Cerebellar cortex (tissue), 1 donor: Measurements from ENCODE around the gene RNMT.
"Not testable (repeated sequence)": the region's sequence is repeated elsewhere in the genome, so short reads cannot be mapped to it uniquely, and the experiment has no call there.

Experiments
- DNase-seq: peaks from one replicate; pipeline ENCODE4 v3.0.0-alpha.2; 2015; ENCODE audit warnings: low spot score

RNMT gene

GRCh38 chr18:13726232-13726971 lies at the start of gene RNMT, which contains the start of gene FAM210A:
TSS of gene RNMT (plus strand) at chr18:13726673. CDS start at chr18:13731518, 4,845 bp downstream.
TSS of gene FAM210A (minus strand) at chr18:13726558. CDS start at chr18:13682077, 44,481 bp downstream.
- peak; percentile 95 for DNase-seq

GRCh38 chr18:13677350-13677749 lies 49.1 kb upstream of the RNMT start:
- DNase-seq: not testable (repeated sequence)

DNA sequence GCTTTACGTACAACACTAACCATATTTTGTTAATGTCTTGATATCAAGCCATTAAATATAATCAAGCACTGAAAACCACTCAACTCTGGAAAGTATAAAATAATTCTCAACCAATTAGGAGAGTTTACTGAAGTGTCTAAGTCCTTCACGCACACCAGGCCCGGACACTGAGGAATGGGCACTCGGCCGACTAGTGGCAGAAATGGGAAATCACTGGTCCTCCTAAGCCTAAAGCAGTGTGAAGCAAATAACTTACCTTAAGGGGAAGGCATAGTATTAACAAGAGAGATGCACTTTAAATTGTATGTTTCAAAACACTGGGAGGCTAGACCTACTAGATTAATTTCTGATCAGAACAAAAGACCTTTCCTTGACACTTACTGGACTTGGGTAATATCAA lies 45.9 kb upstream of the RNMT start:
- DNase-seq: peak; percentile 44

- DNase-seq: no peak
Measured at GRCh38 chr18:13681701-13682100, 44.8 kb upstream of the RNMT start.

DNA sequence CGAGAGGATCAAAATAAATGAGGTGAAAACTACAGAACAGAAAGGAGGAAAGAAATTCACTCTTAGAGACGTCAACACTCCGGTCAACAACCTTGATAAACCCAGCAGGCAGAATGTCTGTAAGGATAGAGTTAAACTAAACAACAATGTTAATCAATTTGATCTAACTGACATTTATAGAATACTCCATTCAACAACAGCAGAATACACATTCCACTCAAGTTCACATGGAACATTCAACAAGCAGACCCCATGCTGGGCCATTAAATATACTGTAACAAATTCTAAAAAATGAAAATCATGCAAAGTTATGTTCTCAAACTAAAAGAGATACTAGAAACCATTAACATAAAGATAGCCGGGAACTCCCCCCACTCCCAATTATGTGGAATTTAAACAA lies 41.9 kb upstream of the RNMT start:
- no peak for DNase-seq

- peak; percentile 53 for DNase-seq
Measured at GRCh38 chr18:13688191-13689136, 38.0 kb upstream of the RNMT start.

- DNase-seq: not testable (repeated sequence)
Measured at GRCh38 chr18:13690060-13690459, 36.4 kb upstream of the RNMT start.

- not testable (repeated sequence) for DNase-seq
Measured at GRCh38 chr18:13695337-13695736, 31.1 kb upstream of the RNMT start.

GRCh38 chr18:13696961-13697360 lies 29.5 kb upstream of the RNMT start:
- no peak for DNase-seq

DNA sequence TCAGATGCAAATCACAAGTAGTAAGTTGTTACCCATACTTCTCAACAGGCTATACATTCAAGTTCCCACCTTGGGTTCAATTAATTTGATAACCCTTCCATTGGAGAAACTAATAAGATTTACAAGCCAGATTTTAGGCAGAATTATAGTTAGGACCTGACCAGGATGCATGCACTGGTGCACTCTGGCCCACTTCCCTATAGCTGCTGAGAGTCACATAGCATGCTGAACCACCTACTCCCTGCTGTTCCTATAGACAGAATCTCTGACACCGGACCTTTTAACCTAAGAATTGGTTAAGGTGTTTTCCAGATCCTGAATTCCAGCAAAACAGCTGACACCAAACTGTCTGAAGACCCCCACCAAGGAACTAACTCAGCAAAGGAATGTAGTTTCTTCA lies 26.3 kb upstream of the RNMT start:
- no peak for DNase-seq

- peak; percentile 9 for DNase-seq
Measured at GRCh38 chr18:13703899-13704298, 22.6 kb upstream of the RNMT start.

DNA sequence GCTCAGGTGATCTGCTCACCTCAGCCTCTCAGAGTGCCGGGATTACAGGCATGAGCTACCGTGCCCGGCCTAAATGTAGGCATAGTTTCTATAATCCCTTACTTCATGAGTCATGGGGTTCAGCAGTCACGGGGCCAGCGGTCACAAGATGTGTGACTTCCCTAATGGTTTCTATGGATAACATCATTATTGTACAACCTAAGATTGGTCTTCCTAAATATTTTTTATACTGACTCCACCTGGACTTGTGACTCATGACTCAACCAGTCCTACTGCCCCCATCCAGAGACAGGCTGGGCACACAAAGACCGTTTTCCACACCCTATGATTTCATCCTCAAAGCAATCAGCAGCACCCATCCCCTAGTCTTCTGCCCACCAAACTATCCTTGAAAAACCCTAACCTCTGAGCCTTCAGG lies 16.1 kb upstream of the RNMT start:
- no peak for DNase-seq

- peak; percentile 8 for DNase-seq
Measured at GRCh38 chr18:13712400-13713131, 13.9 kb upstream of the RNMT start.

GRCh38 chr18:13713455-13714055 lies 12.9 kb upstream of the RNMT start:
- DNase-seq: no peak

DNA sequence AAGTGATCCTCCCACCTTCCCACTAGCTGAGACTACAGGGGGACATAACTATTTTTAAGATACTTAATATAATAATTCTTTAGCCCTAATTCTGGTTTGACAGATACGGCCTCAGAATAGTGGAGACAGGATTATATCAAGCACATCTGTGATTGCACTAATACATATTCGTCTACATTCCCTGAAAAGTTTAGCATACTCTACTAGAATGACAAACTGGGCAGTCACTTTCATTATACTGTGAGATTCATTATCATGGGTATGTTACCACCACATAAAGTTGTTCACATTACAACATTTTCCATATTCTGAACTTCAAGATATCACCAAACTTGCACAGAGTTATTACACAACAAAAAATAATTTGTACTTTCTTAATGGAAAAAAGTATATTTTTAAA lies 11.1 kb upstream of the RNMT start:
- no peak for DNase-seq

- no peak for DNase-seq
Measured at GRCh38 chr18:13716916-13717315, 9.6 kb upstream of the RNMT start.

GRCh38 chr18:13720123-13720522 lies 6.3 kb upstream of the RNMT start:
- no peak for DNase-seq

DNA sequence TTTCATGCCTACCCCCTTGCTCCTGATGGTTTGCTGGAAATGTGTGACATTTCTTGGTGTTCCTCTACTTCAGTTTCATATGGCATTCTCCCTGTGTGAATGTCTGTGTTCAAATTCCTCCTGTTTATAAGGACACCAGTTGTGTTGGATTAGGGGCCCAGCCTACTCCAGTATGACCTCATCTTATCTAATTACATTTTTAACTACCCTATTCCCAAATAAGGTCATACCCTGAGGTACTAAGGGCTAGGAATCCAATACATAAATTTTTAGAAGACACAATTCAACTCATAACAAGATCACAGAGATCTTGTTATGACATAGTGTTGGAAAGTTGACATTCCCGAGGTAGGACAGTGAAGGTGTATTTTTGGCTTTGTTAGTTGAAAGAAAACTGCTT lies 5.6 kb upstream of the RNMT start:
- DNase-seq: no peak

DNA sequence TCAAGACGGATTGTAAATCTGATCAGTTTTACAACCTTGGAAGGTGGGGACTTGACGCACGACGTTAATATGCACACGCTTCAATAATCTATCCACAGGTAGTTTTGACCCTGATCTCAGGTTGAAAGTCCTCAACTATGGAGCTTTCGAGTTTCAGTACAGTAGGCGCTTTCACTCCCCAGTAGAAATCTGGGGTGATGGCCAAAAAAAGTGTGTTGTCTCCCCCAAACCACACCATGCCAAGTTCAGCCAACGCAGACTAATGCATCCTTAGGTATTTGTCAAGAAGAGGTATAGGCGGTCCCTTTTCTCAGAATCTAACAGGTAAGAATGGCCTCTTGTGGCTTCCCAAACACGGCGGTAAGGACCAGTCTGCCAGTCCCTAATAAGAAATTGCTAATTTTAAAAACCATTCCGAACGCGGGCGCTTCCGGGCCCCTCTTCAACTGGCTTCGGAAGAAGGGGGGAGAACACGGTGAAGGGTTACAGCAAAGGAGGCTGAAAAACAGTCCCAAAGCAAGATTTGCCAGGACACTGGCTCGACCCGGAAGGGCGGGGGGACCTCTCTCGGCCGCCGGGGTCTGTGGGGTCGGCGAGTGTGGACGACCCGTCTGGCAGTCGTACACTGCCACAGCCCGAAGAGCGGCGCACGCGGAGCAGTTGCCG lies 774 bp upstream of the RNMT start:
- peak; percentile 15 for DNase-seq

GRCh38 chr18:13726972-13727331 lies 479 bp downstream of the RNMT start:
- DNase-seq: no peak

DNA sequence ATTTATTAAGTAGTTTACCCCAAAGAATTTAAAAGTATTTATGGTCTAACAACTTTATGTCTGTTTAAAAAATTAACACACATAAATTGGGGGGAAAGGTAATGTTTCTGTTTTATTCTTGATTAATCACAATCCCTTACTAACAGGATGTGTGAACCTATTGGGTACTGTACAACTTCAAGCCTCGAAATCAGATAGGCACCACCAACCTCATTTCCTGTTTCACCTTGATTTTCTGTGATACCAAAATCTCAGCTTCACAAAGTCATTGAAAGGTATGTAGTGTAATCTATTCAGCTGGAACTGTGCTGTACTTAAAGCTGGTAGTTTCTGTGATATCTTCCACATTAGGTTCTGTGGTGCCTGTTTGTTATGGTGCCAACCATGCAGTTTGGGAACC lies 4.0 kb downstream of the RNMT start:
- no peak for DNase-seq
